GM12872 (cell line): ENCODE data around the gene RASGRP4.
A peak's percentile ranks its signal among the peaks of the same experiment; 100 is the strongest.

ENCODE experiments used
- CTCF ChIP-seq: IDR thresholded peaks from 3 replicates; pipeline ENCODE4 v1.5.1; 2011; ENCODE audit warnings: low read depth, mild to moderate bottlenecking, low read length, moderate library complexity; ENCODE audit not compliant: insufficient read depth

The RASGRP4 gene

GRCh38 chr19:38412491-38412890, 13.5 kb downstream of the RASGRP4 start:
- TF ChIP-seq CTCF = no peak

DNA sequence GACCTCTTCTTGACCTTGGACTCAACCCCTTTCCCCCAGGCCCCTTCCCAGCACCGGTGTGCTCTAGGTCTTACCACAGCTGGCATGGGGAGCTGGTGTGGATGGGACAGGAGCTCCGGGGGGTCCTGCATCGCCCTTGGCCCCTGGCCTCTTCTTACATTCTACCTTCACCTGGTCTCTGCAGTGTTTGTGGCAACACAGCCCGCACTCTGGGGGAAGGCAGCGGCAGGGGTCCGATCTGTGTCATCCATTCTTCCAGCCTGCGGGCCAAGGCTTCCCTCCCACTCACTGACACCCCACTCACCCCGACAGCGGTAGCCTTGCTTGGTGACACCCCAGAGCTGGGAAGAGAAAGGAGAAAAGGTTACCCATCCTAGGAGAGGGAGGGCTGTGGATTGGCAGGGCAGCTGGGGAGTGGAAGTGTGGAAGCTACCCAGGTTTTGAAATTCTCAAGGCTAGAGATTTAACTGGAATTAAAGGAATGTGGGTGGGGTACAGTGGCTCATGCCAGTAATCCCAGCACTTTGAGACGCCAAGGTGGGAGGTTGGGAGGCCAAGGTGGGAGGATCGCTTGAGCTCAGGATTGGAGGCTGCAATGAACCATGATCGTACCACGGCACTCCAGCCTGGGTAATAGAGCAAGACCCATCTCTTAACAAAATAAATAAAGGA, 14.8 kb downstream of the RASGRP4 start:
- TF ChIP-seq CTCF = no peak

- no peak for TF ChIP-seq CTCF
Observed at GRCh38 chr19:38409631-38410133, 16.3 kb downstream of the RASGRP4 start.

- TF ChIP-seq CTCF = no peak
Observed at GRCh38 chr19:38405276-38405675, 20.7 kb downstream of the RASGRP4 start.

DNA sequence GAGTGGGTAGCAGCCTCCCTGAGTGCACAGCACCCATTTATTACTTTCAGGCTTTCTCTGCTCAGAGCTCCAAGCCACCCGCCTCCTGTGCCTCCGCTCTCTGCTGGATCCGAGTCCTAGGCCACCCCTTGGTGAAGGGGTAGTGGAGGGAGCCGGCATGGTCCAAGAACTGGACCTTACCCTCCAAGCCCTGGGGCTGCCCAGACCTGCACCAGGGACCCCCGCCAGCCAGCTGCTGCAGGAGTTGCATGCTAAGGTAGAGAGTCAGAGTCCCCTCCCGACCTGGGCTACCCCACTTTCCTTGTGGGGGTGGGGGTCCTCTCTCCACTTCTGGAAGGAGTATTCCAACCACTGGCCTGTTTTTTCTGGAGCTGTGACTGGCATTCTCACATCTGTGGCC, 21.2 kb downstream of the RASGRP4 start:
- TF ChIP-seq CTCF = no peak

DNA sequence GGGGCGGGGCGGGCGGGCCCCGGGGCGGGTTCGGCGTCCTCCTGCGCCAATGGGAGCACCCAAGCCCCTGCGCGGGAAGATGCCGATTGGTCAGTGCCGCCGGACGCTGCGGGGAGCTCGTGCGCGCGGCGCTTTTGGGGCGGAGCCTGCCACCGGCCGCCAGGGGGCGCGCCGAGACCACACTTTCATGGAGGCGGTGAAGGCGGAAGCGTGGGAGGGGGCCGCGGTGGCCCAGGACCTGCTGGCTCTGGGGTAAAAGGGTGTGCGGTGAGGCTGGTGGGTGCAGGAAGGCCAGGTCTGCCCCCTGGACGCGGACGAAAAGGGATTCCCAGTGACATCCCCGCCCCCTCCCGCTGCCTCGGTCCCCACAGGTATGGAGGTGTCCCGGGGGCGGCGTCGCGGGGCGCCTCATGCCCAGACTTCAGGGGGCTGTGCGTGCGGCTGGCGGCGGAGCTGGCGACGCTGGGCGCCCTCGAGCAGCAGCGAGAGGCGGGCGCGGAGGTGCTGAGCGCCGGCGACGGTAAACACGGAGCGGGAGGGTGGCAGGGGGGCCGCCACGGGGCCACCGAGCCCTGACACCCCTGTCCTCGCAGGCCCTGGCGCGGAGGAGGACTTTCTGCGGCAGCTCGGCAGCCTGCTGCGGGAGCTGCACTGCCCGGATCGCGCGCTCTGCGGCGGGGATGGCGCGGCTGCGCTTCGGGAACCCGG, 22.9 kb downstream of the RASGRP4 start, which contains the start of gene FAM98C:
Gene FAM98C (plus strand): TSS at position 127 of the 708 bp plus-strand sequence. CDS start 61 bp downstream, at position 188.
- peak; percentile 87 for TF ChIP-seq CTCF

- no peak for TF ChIP-seq CTCF
Observed at GRCh38 chr19:38402623-38402966, 23.4 kb downstream of the RASGRP4 start.
